Thyroid gland (tissue), 4 donors: Measurements from ENCODE around the gene STXBP1. TPM values are rescaled to one million over a fixed set of nuclear protein-coding genes. Genes with fewer than 3 reads are reported as not detected.

Experiments used
- DNase-seq, 2 donors: peaks; one replicate each; pipeline ENCODE4 v3.0.0-alpha.2; 2019
- H3K27ac ChIP-seq, 3 donors: fragments of 200-600 bp; sonication (generic); 1 replicate in 2 of 3; 2 replicates in 1 of 3; pipeline ENCODE4 v1.5.1; 2016 to 2019; ENCODE audit warnings: mild to moderate bottlenecking in 1 of 3, moderate library complexity in 1 of 3
- H3K27me3 ChIP-seq: fragments of 200-600 bp; sonication (generic); one replicate; pipeline ENCODE4 v1.5.1; 2019
- H3K36me3 ChIP-seq, 2 donors: fragments of 200-600 bp; sonication (generic); one replicate each; pipeline ENCODE4 v1.5.1; 2016 to 2019
- H3K4me1 ChIP-seq, 2 donors: fragments of 200-600 bp; sonication (generic); one replicate each; pipeline ENCODE4 v1.5.1; 2017 to 2019
- H3K4me3 ChIP-seq, 3 donors: fragments of 200-600 bp; sonication (generic); replicated peaks in 1 of 3; 1 replicate in 2 of 3; 2 replicates in 1 of 3; pipeline ENCODE4 v1.5.1; 2016; ENCODE audit warnings: mild to moderate bottlenecking in 1 of 3
- H3K9me3 ChIP-seq: fragments of 200-600 bp; sonication (generic); one replicate; pipeline ENCODE4 v1.5.1; 2017
- CTCF ChIP-seq, 6 experiments: fragments of 200-600 bp in 3 of 6; fragments of 450-650 bp in 3 of 6; sonication (generic) in 3 of 6; IDR thresholded peaks; one replicate each; pipeline ENCODE4 v1.5.1; 2016 to 2019; ENCODE audit warnings: antibody characterized with exemption in 6 of 6, mild to moderate bottlenecking in 2 of 6, inconsistent platforms in 1 of 6, moderate library complexity in 1 of 6
- POLR2A ChIP-seq, 2 donors: fragments of 450-650 bp; IDR thresholded peaks; one replicate each; pipeline ENCODE4 v1.6.1; 2017; ENCODE audit warnings: antibody characterized with exemption in 2 of 2, mild to moderate bottlenecking in 2 of 2, moderate library complexity in 1 of 2
- WGBS, 2 donors: methylation state at CpG; one replicate each; pipeline ENCODE4 v1.1.5; 2017; 5-methylcytosine and 5-hydroxymethylcytosine counted together
- intact Hi-C: fragments of 100-400 bp; cut with DNase I; formaldehyde crosslinking; loops from one replicate; pipeline ENCODE4 v1.15.1; 2023
- total RNA-seq, 4 donors: library from RNA; depleted of rRNA; stranded (reverse); fragments of >200 nt; gene quantifications; one replicate each; pipeline ENCODE4 v1.2.3, GENCODE V29; 2016

The STXBP1 gene
- total RNA-seq, 4 donors from 2014 or later: 23.8 to 139 (median 106) TPM

- H3K27ac ChIP-seq: no peak overlapping the region
- no peaks in the 10 kb centered on the region for H3K27me3 ChIP-seq
- 93 to 98% methylated on average over 3 of the region's 3 CpGs for WGBS, 2 donors
- H3K9me3 ChIP-seq: no peaks in the 10 kb centered on the region
- TF ChIP-seq POLR2A (IDR thresholded peaks at IDR 0.05) (no peak), CTCF (IDR thresholded peaks at IDR 0.05) (no peak)
- H3K4me1 ChIP-seq: peaks cover 4 to 5% of the 10 kb centered on the region in 2 donors
- H3K4me3 ChIP-seq: no peak overlapping the region
- no peak for DNase-seq
- intact Hi-C loops: no loop called here
- no peaks in the 10 kb centered on the region for H3K36me3 ChIP-seq
Observed at GRCh38 chr9:127603226-127603625, 8.9 kb upstream of the STXBP1 start.

GRCh38 chr9:127606043-127606442, 6.0 kb upstream of the STXBP1 start:
- TF ChIP-seq POLR2A (IDR thresholded peaks at IDR 0.05): no peak
- no peak for TF ChIP-seq CTCF (IDR thresholded peaks at IDR 0.05)
- H3K27ac ChIP-seq: no peak overlapping the region
- H3K4me3 ChIP-seq: no peak overlapping the region
- H3K27me3 ChIP-seq: no peaks in the 10 kb centered on the region
- H3K4me1 ChIP-seq: peaks cover 5 to 10% of the 10 kb centered on the region in 2 donors
- no peak for DNase-seq
- intact Hi-C loops: loop anchor here (5.0 kb wide), 1 partner anchor 126 kb away; no protein-coding TSS in a partner anchor
- WGBS, 2 donors: 85 to 87% methylated on average over 1 of the region's 1 CpG
- H3K36me3 ChIP-seq: no peaks in the 10 kb centered on the region
- H3K9me3 ChIP-seq: no peaks in the 10 kb centered on the region

GRCh38 chr9:127608104-127608966, 3.7 kb upstream of the STXBP1 start:
- H3K36me3 ChIP-seq: no peaks in the 10 kb centered on the region
- TF ChIP-seq CTCF (IDR thresholded peaks at IDR 0.05) (no peak), POLR2A (IDR thresholded peaks at IDR 0.05) (peak in 1 of 2 donors; percentile 68)
- peak; percentile 90 to 91 for DNase-seq
- no peaks in the 10 kb centered on the region for H3K27me3 ChIP-seq
- no peaks in the 10 kb centered on the region for H3K9me3 ChIP-seq
- peaks cover 10% of the 10 kb centered on the region in 2 donors for H3K4me1 ChIP-seq
- peak overlapping the region in 2 of 3 donors; percentile 16 to 47 for H3K27ac ChIP-seq
- intact Hi-C loops: loop anchor here (5.0 kb wide), 1 partner anchor 124 kb away; no protein-coding TSS in a partner anchor
- WGBS, 2 donors: 1 to 3% methylated on average over 29 to 36 of the region's 55 CpGs
- peak overlapping the region in 1 of 3 donors; percentile 24 for H3K4me3 ChIP-seq

GRCh38 chr9:127611603-127611898, 526 bp upstream of the STXBP1 start:
- H3K4me1 ChIP-seq: peaks cover 10% of the 10 kb centered on the region in 2 donors
- H3K4me3 ChIP-seq: peak overlapping the region in 2 of 3 donors; percentile 3 to 34
- no peaks in the 10 kb centered on the region for H3K9me3 ChIP-seq
- WGBS, 2 donors: 3% methylated on average over 11 of the region's 11 CpGs
- peak overlapping the region in 2 of 3 donors; percentile 62 to 70 for H3K27ac ChIP-seq
- H3K27me3 ChIP-seq: no peaks in the 10 kb centered on the region
- intact Hi-C loops: no loop called here
- H3K36me3 ChIP-seq: no peaks in the 10 kb centered on the region
- TF ChIP-seq CTCF (IDR thresholded peaks at IDR 0.05): no peak
- no peak for TF ChIP-seq POLR2A (IDR thresholded peaks at IDR 0.05)
- DNase-seq: no peak

- peak overlapping the region; percentile 31 to 89 (median 69) for H3K4me3 ChIP-seq
- H3K27ac ChIP-seq: peak overlapping the region; percentile 49 to 96 (median 89)
- no peaks in the 10 kb centered on the region for H3K36me3 ChIP-seq
- peak; percentile 77 to 79 for DNase-seq
- H3K27me3 ChIP-seq: no peaks in the 10 kb centered on the region
- 0 to 1% methylated on average over 28 to 37 of the region's 41 CpGs for WGBS, 2 donors
- intact Hi-C loops: no loop called here
- TF ChIP-seq CTCF (IDR thresholded peaks at IDR 0.05) (no peak), POLR2A (IDR thresholded peaks at IDR 0.05) (peak in 1 of 2 donors; percentile 81)
- H3K4me1 ChIP-seq: peaks cover 6 to 7% of the 10 kb centered on the region in 2 donors
- no peaks in the 10 kb centered on the region for H3K9me3 ChIP-seq
Observed at GRCh38 chr9:127612939-127613582, 984 bp downstream of the STXBP1 start.
